SHP77 treated with DMSO at 0.1 percent for 48 hours (cell line): ENCODE data around the gene OTUD3.

Experiments
- DNase-seq: peaks from one replicate; lab custom pipeline; 2025; lab: John Stamatoyannopoulos, UW

The OTUD3 gene

DNA sequence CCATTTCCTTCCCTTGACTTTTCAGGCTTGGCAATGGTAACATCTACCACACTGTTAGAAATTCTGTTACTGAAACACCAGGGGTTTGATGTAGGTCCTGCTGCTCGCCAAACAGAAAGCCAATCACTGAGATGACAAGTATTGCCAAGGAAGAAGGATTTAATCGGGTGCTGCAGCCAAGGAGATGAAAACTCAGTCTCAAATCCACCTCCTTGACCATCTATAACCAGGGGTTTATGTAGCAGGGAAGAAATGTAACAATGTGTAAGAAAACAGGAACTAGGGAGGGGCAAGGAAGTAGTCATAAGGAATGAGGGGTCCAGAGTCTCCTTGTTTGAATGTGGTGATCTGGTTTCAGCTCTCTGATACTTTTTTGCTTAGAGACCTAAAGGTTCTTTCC, 71.9 kb downstream of the OTUD3 start:
- DNase-seq: no peak

DNA sequence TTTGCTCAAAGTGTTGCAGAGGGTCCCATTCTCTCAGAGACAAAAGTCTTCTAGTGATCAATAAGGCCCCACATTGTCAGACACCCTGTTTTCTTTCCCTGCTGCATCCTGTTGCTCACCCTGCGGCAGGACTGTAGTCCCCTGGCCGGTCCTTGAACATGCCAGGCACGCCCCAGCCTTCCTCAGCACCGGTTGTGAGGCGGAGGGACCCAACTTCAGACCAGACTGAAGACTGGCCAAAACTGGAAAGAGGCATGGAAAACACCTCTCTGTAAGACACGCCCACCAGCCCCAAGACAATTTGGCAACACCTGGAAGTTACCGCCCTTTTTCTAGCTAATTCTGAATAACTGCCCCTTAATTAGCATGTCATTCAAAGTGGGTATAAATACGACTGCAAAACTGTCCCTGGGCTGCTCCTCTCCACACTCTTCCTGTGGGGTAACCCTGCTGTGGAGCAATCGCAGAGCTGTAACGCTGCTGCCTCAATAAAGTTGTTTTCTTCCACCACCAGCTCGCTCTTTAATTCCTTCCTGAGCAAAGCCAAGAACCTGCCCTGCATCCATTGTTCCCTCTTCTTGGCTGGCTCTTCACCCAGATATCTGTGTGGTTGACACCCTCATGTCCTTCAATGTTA, 73.5 kb downstream of the OTUD3 start:
- no peak for DNase-seq

DNA sequence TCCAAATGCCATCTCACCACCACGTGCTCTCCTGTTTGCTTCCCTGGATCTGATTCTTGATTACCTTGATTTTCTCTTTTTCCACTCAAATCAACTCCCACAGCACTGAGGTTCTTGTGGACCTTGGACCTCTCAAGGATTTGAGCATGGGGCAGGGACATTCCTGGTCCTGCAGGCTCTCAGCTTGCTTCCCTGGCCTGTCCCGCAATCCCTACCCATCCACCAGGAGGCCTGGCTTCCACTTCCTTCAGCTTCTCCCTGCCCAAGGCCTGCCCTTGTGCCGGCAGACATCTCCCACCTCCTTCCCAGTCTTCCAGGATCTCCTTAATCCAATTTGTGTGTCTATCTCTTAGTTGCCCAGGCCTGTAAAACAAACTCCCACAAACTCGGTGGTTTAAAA, 75.6 kb downstream of the OTUD3 start:
- DNase-seq: no peak

DNA sequence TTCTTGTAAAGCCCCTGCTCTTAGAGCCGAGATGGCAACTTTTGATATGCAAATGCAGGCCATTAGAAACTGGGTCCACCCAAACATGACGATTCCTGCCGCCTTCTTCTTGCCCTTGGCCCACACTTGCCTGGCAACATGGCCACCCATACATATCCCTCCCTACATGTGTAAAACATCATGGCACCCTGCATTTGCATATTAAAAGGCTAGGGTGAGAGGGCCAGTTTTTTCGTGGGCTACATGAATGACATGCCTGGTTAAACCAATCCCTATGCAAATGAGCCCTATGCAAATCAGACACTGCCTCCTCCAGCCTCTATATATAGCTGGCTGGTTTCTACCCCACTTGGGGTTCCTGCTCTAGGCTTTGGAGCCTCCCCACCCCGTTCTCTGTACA, 78.4 kb downstream of the OTUD3 start:
- DNase-seq: no peak
